BJ (cell line): ENCODE data around the gene TEAD4. TPM values are rescaled to one million over a fixed set of nuclear protein-coding genes. Genes with fewer than 3 reads are reported as not detected.

Source experiments
- CTCF ChIA-PET: fragments of 350-600 bp; formaldehyde crosslinking; extraction: SDS; loops from one replicate; lab custom pipeline; 2021; ENCODE audit warnings: antibody characterized with exemption, inconsistent platforms; lab: Yijun Ruan, JAX
- POLR2A ChIA-PET: fragments of 300-600 bp; sonication (Branson Sonifier 250); formaldehyde crosslinking; extraction: SDS; loops from one replicate; lab custom pipeline; 2021; ENCODE audit warnings: antibody characterized with exemption; lab: Charles Lee
- DNase-seq: peaks from one replicate; pipeline ENCODE4 v3.0.0-alpha.2; 2011; ENCODE audit warnings: low read depth
- H3K27me3 ChIP-seq: 2 replicates; pipeline ENCODE4 v1.6.0; 2011; ENCODE audit warnings: low read length; ENCODE audit not compliant: control insufficient read depth, insufficient read depth
- H3K36me3 ChIP-seq: 2 replicates; pipeline ENCODE4 v1.5.1; 2011; ENCODE audit warnings: low read length; ENCODE audit not compliant: control insufficient read depth, insufficient read depth
- H3K4me3 ChIP-seq: 2 replicates; pipeline ENCODE4 v1.5.1; 2011; ENCODE audit warnings: low read depth, mild to moderate bottlenecking, control low read depth, low read length
- CTCF ChIP-seq: IDR thresholded peaks from 2 replicates; pipeline ENCODE4 v1.5.1; 2011; ENCODE audit warnings: low read depth, mild to moderate bottlenecking, control low read depth, inconsistent platforms, low read length, moderate library complexity; ENCODE audit not compliant: insufficient read depth
- polyA plus RNA-seq: library from polyadenylated mRNA; depleted of rRNA; stranded (reverse); fragments of >200 nt; gene quantifications from 2 replicates; pipeline ENCODE4 v1.2.3, GENCODE V29; 2011

The TEAD4 gene
- polyA plus RNA-seq, 1 experiment, result 30.2 TPM

- no peak for DNase-seq
- Histone ChIP-seq H3K36me3 (peaks cover 18% of the 10 kb centered on the region), H3K4me3 (no peak overlapping the region), H3K27me3 (no peaks in the 10 kb centered on the region)
- CTCF ChIA-PET, result no interaction called here
- TF ChIP-seq CTCF, result no peak
- POLR2A ChIA-PET, result no interaction called here
These were observed 22.9 kb upstream of the TEAD4 start for GRCh38 chr12:2936301-2936700.

- no peak for TF ChIP-seq CTCF
- Histone ChIP-seq H3K4me3 (no peak overlapping the region), H3K27me3 (no peaks in the 10 kb centered on the region), H3K36me3 (peaks cover 18% of the 10 kb centered on the region)
- ChIA-PET CTCF (no interaction called here), POLR2A (no interaction called here)
- no peak for DNase-seq
These were observed 21.7 kb upstream of the TEAD4 start for GRCh38 chr12:2937500-2937899.

GRCh38 chr12:2939191-2939590 is 20.0 kb upstream of the TEAD4 start:
- Histone ChIP-seq H3K36me3 (peaks cover 18% of the 10 kb centered on the region), H3K4me3 (no peak overlapping the region), H3K27me3 (no peaks in the 10 kb centered on the region)
- ChIA-PET CTCF (interaction anchor here (0.7 to 1.2 kb wide), 3 partner anchors 9 to 54 kb away, joined by 3 to 4 read pairs (median 3); no protein-coding TSS in a partner anchor), POLR2A (no interaction called here)
- DNase-seq, result no peak
- TF ChIP-seq CTCF, result no peak

DNA sequence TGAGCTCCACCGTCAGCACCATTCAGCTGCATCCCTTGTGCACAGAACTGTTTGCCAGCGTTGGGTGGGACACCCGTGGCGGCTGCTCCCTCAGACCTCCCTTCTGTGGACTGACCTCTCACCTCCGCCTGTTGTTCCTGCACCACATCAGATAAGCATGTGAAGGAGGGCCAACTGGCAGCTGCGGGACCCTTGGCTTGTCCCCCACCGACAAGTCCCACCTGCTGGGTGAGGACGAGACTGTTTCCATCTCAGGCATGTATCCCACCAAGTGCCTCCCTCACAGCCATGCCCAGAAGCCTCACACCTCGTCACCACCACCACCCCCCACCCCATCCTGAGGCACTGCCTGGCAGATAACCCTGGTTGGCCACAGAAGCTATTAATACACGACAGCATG is 18.6 kb upstream of the TEAD4 start:
- no peak overlapping the region for H3K4me3 ChIP-seq
- H3K36me3 ChIP-seq, result peaks cover 12% of the 10 kb centered on the region
- CTCF ChIA-PET, result no interaction called here
- no peaks in the 10 kb centered on the region for H3K27me3 ChIP-seq
- POLR2A ChIA-PET, result no interaction called here
- no peak for TF ChIP-seq CTCF
- no peak for DNase-seq

GRCh38 chr12:2941524-2941923 is 17.7 kb upstream of the TEAD4 start:
- CTCF ChIA-PET, result no interaction called here
- TF ChIP-seq CTCF, result no peak
- POLR2A ChIA-PET, result no interaction called here
- DNase-seq, result no peak
- Histone ChIP-seq H3K36me3 (peaks cover 12% of the 10 kb centered on the region), H3K27me3 (no peaks in the 10 kb centered on the region), H3K4me3 (no peak overlapping the region)
